Tibial nerve (tissue), 4 donors: ENCODE measurements around the gene ARID3A.

Experiments
- CTCF ChIP-seq, 5 experiments: fragments of 200-600 bp in 3 of 5; fragments of 450-650 bp in 2 of 5; sonication (generic) in 3 of 5; IDR thresholded peaks; one replicate each; pipeline ENCODE4 v1.5.1; 2016 to 2019; ENCODE audit warnings: antibody characterized with exemption in 5 of 5, mild to moderate bottlenecking in 3 of 5, moderate library complexity in 2 of 5
- EP300 ChIP-seq, 2 donors: sonication (generic); formaldehyde crosslinking; IDR thresholded peaks; one replicate each; pipeline ENCODE4 v1.6.1; 2017; ENCODE audit warnings: antibody characterized with exemption in 2 of 2, mild to moderate bottlenecking in 1 of 2
- POLR2A ChIP-seq, 2 donors: fragments of 450-650 bp; IDR thresholded peaks; one replicate each; pipeline ENCODE4 v1.6.1; 2017; ENCODE audit warnings: antibody characterized with exemption in 2 of 2, mild to moderate bottlenecking in 2 of 2, moderate library complexity in 2 of 2

DNA sequence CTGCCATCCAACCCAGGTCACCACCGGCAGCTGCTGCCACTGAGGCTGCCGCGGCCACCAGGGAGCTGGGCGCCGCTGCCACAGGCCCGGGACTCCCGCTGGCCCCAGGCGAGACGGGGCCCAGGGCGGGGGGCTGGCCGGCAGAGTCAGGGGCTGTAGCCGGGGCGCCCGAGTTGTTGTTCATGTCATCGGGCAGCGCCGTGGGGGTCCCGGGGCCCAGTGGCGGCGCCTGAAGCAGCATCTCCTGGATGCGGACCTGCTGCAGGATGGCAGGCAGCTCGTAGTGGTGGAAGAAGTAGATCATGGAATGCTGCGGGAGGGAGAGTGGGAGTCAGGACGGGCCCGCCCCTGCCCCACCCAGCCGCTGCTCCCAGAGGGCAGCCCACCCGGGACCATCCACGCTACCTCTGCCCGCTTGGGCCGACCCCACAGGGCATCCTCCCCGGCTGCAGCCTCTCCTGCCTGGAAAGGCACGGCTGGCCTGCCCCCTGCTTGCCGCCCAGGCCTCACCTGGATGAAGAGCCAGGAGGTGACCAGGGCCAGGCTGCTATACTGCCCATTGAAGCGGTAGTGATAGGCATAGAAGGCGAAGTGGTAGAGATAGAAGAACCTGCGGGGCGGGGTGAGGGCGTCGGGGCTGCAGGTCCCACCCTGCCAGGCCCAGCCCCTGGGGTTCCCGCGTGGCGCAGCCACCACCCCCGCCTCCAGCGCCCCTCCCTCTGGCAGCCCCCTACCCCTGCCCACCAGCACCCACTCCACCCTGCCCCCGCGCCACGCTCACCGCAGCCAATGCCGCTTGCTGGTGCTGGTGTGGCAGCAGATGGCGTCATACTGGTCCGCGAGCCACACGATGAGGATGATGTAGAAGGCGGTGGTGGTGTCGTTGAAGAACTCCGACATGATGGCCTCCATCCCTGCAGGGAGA, 85.0 kb downstream of the ARID3A start:
- TF ChIP-seq CTCF (IDR thresholded peaks at IDR 0.05) (no peak), POLR2A (IDR thresholded peaks at IDR 0.05) (no peak), EP300 (IDR thresholded peaks at IDR 0.05) (no peak)
